HG03565 (cell line): ENCODE results near the gene CDH23.

ENCODE experiments used
- ATAC-seq: cut with Tn5 transposase; IDR thresholded peaks from one replicate; pipeline ENCODE4 v1.9.1; 2021; ENCODE audit warnings: mild to moderate bottlenecking, moderate library complexity; ENCODE audit not compliant: unreplicated experiment

Gene CDH23

GRCh38 chr10:71632896-71633600 is 236.3 kb downstream of the CDH23 start:
- ATAC-seq, result no peak

GRCh38 chr10:71633920-71634319 is 237.2 kb downstream of the CDH23 start:
- no peak for ATAC-seq

- ATAC-seq, result no peak
Observed at GRCh38 chr10:71634531-71635164, 237.9 kb downstream of the CDH23 start.

GRCh38 chr10:71635251-71635866 is 238.6 kb downstream of the CDH23 start:
- no peak for ATAC-seq

- no peak for ATAC-seq
Observed at GRCh38 chr10:71635867-71636266, 239.1 kb downstream of the CDH23 start.

GRCh38 chr10:71636588-71636987 is 239.9 kb downstream of the CDH23 start:
- no peak for ATAC-seq

GRCh38 chr10:71637305-71637704 is 240.6 kb downstream of the CDH23 start:
- no peak for ATAC-seq

GRCh38 chr10:71638064-71638821 is 241.5 kb downstream of the CDH23 start:
- ATAC-seq, result no peak

GRCh38 chr10:71638822-71639719 is 242.4 kb downstream of the CDH23 start:
- no peak for ATAC-seq

- no peak for ATAC-seq
Observed at GRCh38 chr10:71640607-71641006, 243.9 kb downstream of the CDH23 start.

GRCh38 chr10:71641449-71641848 is 244.7 kb downstream of the CDH23 start:
- ATAC-seq, result no peak

GRCh38 chr10:71641986-71642385 is 245.3 kb downstream of the CDH23 start:
- no peak for ATAC-seq

GRCh38 chr10:71643904-71644303 is 247.2 kb downstream of the CDH23 start:
- no peak for ATAC-seq

- ATAC-seq, result no peak
Observed at GRCh38 chr10:71644307-71645180, 247.8 kb downstream of the CDH23 start.

- no peak for ATAC-seq
Observed at GRCh38 chr10:71645185-71645584, 248.5 kb downstream of the CDH23 start.

- no peak for ATAC-seq
Observed at GRCh38 chr10:71646037-71646436, 249.3 kb downstream of the CDH23 start.

GRCh38 chr10:71646592-71647292 is 250.0 kb downstream of the CDH23 start:
- ATAC-seq, result no peak

GRCh38 chr10:71647526-71648253 is 251.0 kb downstream of the CDH23 start:
- ATAC-seq, result no peak
